Amniotic epithelial cell (primary cell): ENCODE data around the gene TMEM253.

ENCODE experiments used
- DNase-seq: peaks from one replicate; pipeline ENCODE4 v3.0.0-alpha.2; 2010; ENCODE audit warnings: low read depth

Gene TMEM253

DNA sequence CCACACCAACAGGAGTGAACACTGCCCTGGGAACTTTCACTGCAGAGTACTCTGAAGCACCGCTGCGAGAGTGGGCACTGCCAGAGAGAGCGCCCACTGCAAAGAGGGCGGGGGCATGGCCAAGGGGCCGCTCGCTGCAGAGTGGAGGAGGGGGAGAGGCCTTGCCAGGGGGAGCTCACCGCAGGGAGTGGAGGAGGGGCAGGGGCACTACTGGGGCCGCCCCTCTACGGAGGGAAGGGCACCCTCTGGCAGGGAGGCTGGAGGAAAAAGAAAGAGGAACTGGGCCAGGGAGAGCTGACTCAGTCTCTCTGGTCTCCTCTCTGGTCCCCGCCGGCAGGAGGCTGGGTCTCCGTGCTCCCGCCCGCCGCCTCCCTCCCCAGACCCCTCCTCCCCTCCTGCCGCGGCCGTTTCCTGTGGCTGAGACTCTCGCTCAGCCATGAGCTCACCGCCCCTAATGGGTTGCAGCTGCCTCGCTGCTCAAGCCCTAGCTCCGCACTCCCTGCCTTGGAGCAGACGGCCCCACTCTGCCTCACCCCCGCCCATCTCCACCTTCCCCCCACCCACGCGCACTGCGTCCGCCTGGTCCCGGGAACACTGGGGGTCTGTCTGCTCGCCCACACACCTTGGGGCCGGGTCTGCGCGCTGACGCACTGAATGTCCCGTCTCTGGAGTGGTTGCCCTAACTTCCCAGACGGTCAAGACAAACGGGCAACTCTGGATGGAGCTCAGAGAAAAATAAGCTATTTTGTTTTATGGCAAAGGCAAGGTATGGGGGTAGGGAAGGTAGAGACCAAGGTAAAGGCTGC is 29.4 kb upstream of the TMEM253 start:
- peak; percentile 92 for DNase-seq

DNA sequence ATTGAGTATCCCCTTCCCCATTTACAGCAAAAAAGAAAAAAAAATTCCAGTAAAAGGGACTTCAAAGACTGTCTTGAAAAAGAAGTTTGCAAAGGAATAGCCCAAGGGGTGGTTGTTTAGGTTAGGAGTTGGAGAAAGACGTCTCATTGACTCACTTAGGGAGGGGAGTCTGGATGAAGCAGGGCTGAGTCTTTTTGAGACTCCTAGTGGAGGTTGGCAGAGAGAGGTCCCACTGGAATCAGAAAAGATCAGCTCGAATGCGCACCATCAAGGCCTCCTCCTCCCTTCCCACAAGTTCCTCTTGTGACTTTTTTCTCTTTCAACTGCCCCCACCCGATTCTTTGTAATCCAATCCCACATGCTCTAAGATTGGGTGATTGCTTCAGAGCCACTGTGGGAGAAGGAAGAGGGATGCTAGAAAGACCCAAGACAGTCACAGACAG is 28.8 kb upstream of the TMEM253 start:
- peak; percentile 61 for DNase-seq

DNA sequence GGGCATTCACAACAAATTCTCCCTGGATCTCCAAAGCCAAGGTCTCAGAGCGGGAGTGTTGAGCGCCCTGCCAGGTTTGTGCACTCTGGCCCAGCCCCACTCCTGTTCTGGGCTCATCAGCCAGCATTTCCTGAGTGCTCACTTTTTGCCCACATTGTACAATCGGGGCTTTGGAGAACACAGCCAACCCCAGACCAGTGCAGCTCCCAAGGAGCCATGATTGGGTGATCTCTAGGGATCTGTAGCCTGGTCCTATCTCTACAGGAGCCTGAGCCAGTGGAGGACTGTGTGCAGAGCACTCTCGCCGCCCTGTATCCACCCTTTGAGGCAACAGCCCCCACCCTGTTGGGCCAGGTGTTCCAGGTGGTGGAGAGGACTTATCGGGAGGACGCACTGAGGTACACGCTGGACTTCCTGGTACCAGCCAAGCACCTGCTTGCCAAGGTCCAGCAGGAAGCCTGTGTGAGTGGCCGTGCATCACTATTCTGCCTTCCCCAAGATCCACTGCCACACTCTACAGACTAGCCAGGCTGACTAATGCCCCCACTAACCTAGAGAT is 28.0 kb upstream of the TMEM253 start:
- no peak for DNase-seq

DNA sequence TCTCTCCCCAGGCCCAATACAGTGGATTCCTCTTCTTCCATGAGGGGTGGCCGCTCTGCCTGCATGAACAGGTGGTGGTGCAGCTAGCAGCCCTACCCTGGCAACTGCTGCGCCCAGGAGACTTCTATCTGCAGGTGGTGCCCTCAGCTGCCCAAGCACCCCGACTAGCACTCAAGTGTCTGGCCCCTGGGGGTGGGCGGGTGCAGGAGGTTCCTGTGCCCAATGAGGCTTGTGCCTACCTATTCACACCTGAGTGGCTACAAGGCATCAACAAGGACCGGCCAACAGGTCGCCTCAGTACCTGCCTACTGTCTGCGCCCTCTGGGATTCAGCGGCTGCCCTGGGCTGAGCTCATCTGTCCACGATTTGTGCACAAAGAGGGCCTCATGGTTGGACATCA is 26.9 kb upstream of the TMEM253 start:
- DNase-seq = no peak

- no peak for DNase-seq
Observed at GRCh38 chr14:21074398-21075272, 26.2 kb upstream of the TMEM253 start.

- no peak for DNase-seq
Observed at GRCh38 chr14:21075719-21076437, 25.0 kb upstream of the TMEM253 start.

DNA sequence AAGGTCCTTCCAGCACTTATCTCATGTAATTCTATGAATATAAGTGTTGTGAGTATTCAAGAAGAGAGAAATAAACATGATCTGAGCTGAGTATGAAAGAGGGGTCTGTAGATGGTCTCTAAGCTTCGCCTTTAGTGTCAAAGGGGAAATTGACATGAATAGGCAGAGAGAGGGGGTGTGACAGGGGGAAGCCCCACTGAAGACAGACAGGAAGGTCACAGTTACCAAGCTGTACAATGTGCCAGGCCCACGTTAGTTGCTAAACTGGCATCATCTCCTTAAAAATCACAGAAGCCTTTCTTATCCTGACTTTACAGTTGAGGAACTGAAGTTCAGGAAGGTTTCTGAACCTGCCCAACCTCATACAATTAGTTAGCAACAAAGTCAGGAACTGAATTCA is 23.2 kb upstream of the TMEM253 start:
- no peak for DNase-seq

- no peak for DNase-seq
Observed at GRCh38 chr14:21078287-21078686, 22.6 kb upstream of the TMEM253 start.

- no peak for DNase-seq
Observed at GRCh38 chr14:21078726-21079125, 22.1 kb upstream of the TMEM253 start.

DNA sequence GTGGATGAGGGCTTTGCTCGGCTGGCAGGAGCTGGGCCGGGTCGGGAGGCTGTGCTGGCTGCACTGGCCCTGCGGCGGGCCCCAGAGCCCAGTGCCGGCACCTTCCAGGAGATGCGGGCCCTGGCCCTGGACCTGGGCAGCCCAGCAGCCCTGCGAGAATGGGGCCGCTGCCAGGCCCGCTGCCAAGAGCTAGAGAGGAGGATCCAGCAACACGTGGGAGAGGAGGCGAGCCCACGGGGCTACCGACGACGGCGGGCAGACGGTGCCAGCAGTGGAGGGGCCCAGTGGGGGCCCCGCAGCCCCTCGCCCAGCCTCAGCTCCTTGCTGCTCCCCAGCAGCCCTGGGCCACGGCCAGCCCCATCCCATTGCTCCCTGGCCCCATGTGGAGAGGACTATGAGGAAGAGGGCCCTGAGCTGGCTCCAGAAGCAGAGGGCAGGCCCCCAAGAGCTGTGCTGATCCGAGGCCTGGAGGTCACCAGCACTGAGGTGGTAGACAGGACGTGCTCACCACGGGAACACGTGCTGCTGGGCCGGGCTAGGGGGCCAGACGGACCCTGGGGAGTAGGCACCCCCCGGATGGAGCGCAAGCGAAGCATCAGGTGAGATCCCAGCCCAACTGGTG is 19.2 kb upstream of the TMEM253 start:
- DNase-seq = no peak

GRCh38 chr14:21083565-21084325 is 17.1 kb upstream of the TMEM253 start:
- no peak for DNase-seq

GRCh38 chr14:21084396-21084795 is 16.5 kb upstream of the TMEM253 start:
- DNase-seq = no peak

DNA sequence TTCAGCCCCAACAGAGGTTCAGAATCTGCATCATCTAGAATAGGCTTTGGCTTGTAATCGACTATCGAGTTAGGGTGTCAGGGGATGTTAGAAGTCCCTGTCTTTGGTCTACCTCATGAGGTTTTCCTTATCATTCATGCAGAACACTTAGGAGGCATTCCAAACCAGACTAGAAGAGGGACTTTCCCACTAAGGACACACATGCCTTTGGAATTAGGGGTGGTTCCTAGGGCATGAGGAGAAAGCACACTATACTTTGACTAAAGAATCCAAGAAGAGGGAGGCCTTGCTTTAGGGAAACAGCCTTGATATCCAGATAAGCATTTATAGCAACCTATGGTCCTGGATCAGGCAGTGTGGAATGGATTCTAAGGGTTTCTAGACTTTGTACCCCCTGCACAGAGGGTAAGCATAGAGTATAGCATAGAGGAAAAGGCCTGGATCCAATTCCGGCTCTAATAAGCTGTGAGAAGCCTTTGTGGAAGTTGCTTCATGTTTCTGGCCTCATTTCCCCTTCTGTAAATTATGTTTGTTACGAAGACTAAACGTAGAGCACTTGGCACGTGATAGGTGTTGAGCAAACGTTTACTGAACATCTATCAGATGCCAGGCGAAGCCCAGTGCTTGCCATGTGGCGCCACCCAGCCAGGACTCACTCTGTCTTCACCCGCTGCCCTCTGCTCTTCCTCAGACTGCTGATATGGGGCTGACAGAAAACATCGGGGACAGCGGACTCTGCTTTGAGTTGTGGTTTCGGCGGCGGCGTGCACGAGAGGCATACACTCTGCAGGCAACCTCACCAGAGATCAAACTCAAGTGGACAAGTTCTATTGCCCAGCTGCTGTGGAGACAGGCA is 15.6 kb upstream of the TMEM253 start:
- peak; percentile 60 for DNase-seq

DNA sequence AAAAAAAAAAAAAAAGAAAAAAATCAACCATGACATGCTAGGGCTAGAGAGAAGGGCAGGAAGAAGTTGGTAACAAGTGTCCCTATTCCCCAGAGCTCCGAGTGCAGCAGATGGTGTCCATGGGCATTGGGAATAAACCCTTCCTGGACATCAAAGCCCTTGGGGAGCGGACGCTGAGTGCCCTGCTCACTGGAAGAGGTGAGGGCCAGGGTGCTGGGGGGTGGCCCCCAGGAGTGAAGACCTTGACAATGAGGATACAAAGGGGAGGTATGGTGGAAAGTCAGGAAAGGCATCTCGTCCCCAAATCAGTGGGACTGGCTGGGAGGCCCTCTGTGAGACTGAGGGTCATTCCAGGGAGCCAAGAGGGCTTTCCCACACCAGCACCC is 14.0 kb upstream of the TMEM253 start:
- DNase-seq = no peak

GRCh38 chr14:21087294-21088091 is 13.4 kb upstream of the TMEM253 start:
- peak; percentile 93 for DNase-seq

DNA sequence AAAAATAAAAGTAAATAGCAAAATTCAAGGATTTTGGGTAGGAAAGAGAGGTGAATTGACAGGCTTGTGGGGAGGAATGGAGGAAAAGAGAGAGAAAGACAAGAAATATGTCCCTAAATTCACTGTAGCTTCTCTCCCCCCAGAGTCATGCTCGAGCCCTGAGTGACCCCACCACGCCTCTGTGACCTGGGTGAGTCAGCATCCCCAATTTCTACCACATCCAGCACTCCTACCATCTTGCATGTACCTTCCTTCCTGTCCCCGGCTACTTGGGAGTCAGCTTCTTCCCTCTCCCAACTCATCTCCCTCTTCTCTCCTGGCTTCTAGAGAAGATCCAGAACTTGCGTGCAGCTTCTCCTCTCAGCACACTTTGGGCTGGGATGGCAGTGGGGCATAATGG is 12.2 kb upstream of the TMEM253 start:
- no peak for DNase-seq

GRCh38 chr14:21089271-21089670 is 11.6 kb upstream of the TMEM253 start:
- no peak for DNase-seq

- DNase-seq = no peak
Observed at GRCh38 chr14:21089877-21090193, 11.0 kb upstream of the TMEM253 start.

DNA sequence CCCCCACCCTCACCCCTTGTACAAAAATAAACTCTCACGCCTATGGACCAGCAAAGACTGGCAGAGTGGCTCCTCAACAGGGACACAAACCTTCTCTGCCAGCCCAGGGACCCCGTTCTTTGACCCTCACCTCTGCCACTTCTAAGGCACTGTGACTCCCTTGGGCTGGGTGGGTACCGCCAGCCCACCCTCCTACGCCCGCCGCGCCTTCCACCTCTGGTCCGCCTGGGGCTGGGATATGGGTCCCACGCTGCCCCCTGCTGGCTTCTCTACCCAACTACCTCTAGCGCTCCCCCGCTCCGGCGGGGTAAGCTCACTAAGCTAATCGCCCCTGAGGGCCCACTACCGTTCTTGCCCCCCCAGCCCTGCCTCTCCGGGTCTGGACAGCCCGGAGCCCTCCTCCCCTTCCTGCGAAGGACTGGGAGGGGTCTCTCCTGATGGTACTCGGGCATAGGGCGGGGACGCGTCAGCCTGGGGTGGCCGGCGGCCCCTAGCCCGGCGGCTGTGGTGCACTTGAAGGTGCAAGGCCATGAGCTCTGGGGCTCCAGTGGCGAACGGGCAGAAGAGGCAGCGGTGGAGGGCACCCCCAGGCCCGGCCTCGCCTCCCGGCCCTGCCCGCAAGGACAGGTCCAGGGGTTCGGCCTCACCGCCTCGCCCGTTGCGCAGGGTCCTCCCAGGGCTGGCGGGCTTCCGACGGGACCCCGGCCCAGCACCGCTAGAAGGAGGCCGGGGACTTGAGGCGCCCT is 10.5 kb upstream of the TMEM253 start:
- no peak for DNase-seq
